ENCODE measurements around the gene HLA-C. TPM values are rescaled to one million over a fixed set of nuclear protein-coding genes. Genes with fewer than 3 reads are reported as not detected.

HLA-C gene
- polyA plus RNA-seq, 1 experiment = 245 TPM

GRCh38 chr6:31308845-31309175, 36.9 kb upstream of the HLA-C start:
- ChIA-PET CTCF (no interaction called here), POLR2A (no interaction called here)
- Histone ChIP-seq H3K4me3 (ENCODE audit: low read depth, low read length) (no peak overlapping the region), H3K27me3 (ENCODE audit: control insufficient read depth, insufficient read depth, low read length) (peaks cover 35% of the 10 kb centered on the region), H3K27ac (ENCODE audit: low read depth, low read length) (no peak overlapping the region), H3K9me3 (ENCODE audit: control insufficient read depth, insufficient read depth, low read length) (peaks cover 14% of the 10 kb centered on the region; the same call in 1 of the 2 replicates)
- DNase-seq (ENCODE audit: low read depth, low spot score) = no peak
- no peak for TF ChIP-seq CTCF (IDR thresholded peaks at IDR 0.05; ENCODE audit: low read depth, low read length)

DNA sequence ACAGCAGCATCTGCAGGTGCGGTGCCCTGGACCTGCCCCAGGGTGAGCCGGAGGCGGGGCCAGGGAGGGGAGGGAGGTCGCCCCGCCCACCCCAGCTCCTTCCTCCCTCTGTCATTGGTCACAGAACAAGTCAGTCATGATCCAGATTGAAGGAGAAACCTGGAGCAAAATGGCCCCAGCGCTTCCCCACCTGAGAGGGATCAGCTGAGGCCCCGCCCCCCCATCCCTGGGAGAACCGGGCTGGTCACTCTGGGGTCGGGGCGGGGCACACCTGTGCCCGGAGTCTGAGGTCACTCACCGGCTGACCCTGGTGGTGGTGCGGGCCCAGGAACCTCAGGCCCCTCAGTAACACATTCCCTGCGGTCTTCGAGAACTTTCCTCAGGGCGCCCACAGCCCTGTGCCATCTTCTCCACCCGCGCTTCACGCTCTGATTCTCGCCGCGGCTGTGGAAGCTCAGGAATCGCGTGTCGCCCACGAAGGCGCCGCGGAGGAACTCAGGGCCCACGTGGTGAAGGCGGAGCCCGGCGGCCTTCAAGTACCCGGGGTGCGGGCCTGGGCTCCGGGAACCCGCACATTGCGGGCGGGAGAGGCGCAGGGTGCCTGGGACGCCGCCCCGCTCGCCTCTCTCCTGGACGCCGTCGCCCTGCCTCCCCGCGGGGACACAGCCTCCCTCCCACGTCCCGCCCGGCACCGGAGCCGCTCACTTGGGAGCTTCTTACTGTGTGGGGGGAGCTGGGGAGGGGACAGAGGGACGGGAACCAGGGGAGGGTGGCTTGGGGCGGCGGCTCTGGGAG, 36.4 kb upstream of the HLA-C start:
- Histone ChIP-seq H3K9me3 (ENCODE audit: control insufficient read depth, insufficient read depth, low read length) (peaks cover 14% of the 10 kb centered on the region; the same call in 1 of the 2 replicates), H3K27me3 (ENCODE audit: control insufficient read depth, insufficient read depth, low read length) (peaks cover 35% of the 10 kb centered on the region), H3K4me3 (ENCODE audit: low read depth, low read length) (no peak overlapping the region), H3K27ac (ENCODE audit: low read depth, low read length) (no peak overlapping the region)
- POLR2A ChIA-PET = no interaction called here
- CTCF ChIA-PET = no interaction called here
- DNase-seq (ENCODE audit: low read depth, low spot score) = no peak
- TF ChIP-seq CTCF (IDR thresholded peaks at IDR 0.05; ENCODE audit: low read depth, low read length) = no peak

- no peak overlapping the region for H3K4me3 ChIP-seq (ENCODE audit: low read depth, low read length)
- ChIA-PET CTCF (no interaction called here), POLR2A (no interaction called here)
- H3K27me3 ChIP-seq (ENCODE audit: control insufficient read depth, insufficient read depth, low read length) = peaks cover 35% of the 10 kb centered on the region
- H3K27ac ChIP-seq (ENCODE audit: low read depth, low read length) = no peak overlapping the region
- peaks cover 14% of the 10 kb centered on the region; the same call in 1 of the 2 replicates for H3K9me3 ChIP-seq (ENCODE audit: control insufficient read depth, insufficient read depth, low read length)
- TF ChIP-seq CTCF (IDR thresholded peaks at IDR 0.05; ENCODE audit: low read depth, low read length) = no peak
- DNase-seq (ENCODE audit: low read depth, low spot score) = no peak
Measured at GRCh38 chr6:31307669-31308049, 35.8 kb upstream of the HLA-C start.

GRCh38 chr6:31305703-31306219, 33.9 kb upstream of the HLA-C start:
- no peak for TF ChIP-seq CTCF (IDR thresholded peaks at IDR 0.05; ENCODE audit: low read depth, low read length)
- ChIA-PET POLR2A (no interaction called here), CTCF (no interaction called here)
- peaks cover 14% of the 10 kb centered on the region; the same call in 1 of the 2 replicates for H3K9me3 ChIP-seq (ENCODE audit: control insufficient read depth, insufficient read depth, low read length)
- no peak for DNase-seq (ENCODE audit: low read depth, low spot score)
- no peak overlapping the region for H3K27ac ChIP-seq (ENCODE audit: low read depth, low read length)
- H3K27me3 ChIP-seq (ENCODE audit: control insufficient read depth, insufficient read depth, low read length) = peaks cover 34% of the 10 kb centered on the region
- no peak overlapping the region for H3K4me3 ChIP-seq (ENCODE audit: low read depth, low read length)

DNA sequence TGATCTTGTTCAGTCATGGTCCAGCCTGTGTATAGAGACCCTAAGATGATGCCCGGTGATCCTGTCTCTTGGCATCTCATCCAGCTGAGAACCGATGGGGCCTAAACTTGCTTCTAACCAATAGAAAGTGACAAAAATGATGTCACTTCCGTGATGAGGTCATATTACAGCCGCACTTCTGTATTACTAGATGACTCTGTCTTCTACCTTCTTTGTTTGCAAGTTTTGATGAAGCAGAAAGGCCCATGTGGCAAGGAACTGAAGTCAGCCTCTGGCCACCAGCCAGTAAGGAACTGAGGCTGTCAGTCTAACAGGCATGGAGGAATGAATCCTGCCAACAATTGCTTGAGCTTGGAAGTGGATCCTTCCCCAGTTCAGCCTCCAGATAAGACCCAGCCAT, 32.8 kb upstream of the HLA-C start:
- Histone ChIP-seq H3K9me3 (ENCODE audit: control insufficient read depth, insufficient read depth, low read length) (peaks cover 14% of the 10 kb centered on the region; the same call in 1 of the 2 replicates), H3K27ac (ENCODE audit: low read depth, low read length) (no peak overlapping the region), H3K4me3 (ENCODE audit: low read depth, low read length) (no peak overlapping the region), H3K27me3 (ENCODE audit: control insufficient read depth, insufficient read depth, low read length) (peaks cover 32% of the 10 kb centered on the region)
- CTCF ChIA-PET = no interaction called here
- POLR2A ChIA-PET = no interaction called here
- no peak for TF ChIP-seq CTCF (IDR thresholded peaks at IDR 0.05; ENCODE audit: low read depth, low read length)
- DNase-seq (ENCODE audit: low read depth, low spot score) = no peak
